Transverse colon (tissue), 4 donors: ENCODE measurements around the gene ARID3A.

Source experiments
- CTCF ChIP-seq, 5 experiments: fragments of 200-600 bp in 3 of 5; fragments of 450-650 bp in 2 of 5; sonication (generic) in 3 of 5; IDR thresholded peaks; 1 replicate in 2 of 5; 2 replicates in 3 of 5; pipeline ENCODE4 v1.5.1; 2016 to 2017; ENCODE audit warnings: antibody characterized with exemption in 5 of 5, inconsistent platforms in 3 of 5, mild to moderate bottlenecking in 2 of 5, moderate library complexity in 1 of 5
- EP300 ChIP-seq: sonication (generic); formaldehyde crosslinking; IDR thresholded peaks from one replicate; pipeline ENCODE4 v1.6.1; 2017; ENCODE audit warnings: antibody characterized with exemption, low read depth
- POLR2A ChIP-seq: fragments of 450-650 bp; IDR thresholded peaks from one replicate; pipeline ENCODE4 v1.6.1; 2016; ENCODE audit warnings: antibody characterized with exemption, mild to moderate bottlenecking, moderate library complexity
- POLR2AphosphoS5 ChIP-seq, 3 donors: sonication (generic); formaldehyde crosslinking; IDR thresholded peaks; one replicate each; pipeline ENCODE4 v1.6.1; 2016; ENCODE audit warnings: antibody characterized with exemption in 3 of 3

GRCh38 chr19:972281-972680 is 46.4 kb downstream of the ARID3A start:
- TF ChIP-seq CTCF (IDR thresholded peaks at IDR 0.05) (no peak), EP300 (no peak), POLR2A (no peak), POLR2AphosphoS5 (IDR thresholded peaks at IDR 0.05) (no peak)
